PC-3 (cell line): ENCODE data around the gene LMTK2. TPM values are rescaled to one million over a fixed set of nuclear protein-coding genes. Genes with fewer than 3 reads are reported as not detected.

Experiments
- ATAC-seq: fragments of 200-7000 bp; cut with Tn5 transposase; 2 replicates; pipeline ENCODE4 v1.9.1; 2020; ENCODE audit warnings: mild to moderate bottlenecking, moderate library complexity
- BruUV-seq: library from RNA; stranded (reverse); fragments of 400-500 nt; replicated peaks from 2 replicates; lab custom pipeline; 2021; lab: Mats Ljungman, UMichigan
- CTCF ChIA-PET: fragments of 300-600 bp; sonication (Branson Sonifier 250); formaldehyde crosslinking; loops from one replicate; lab custom pipeline; 2022; ENCODE audit warnings: antibody characterized with exemption; lab: Charles Lee
- POLR2A ChIA-PET: fragments of 300-600 bp; sonication (Branson Sonifier 250); formaldehyde crosslinking; loops from one replicate; lab custom pipeline; 2022; ENCODE audit warnings: antibody characterized with exemption; ENCODE audit not compliant: unreplicated experiment; lab: Charles Lee
- DNase-seq: peaks from one replicate; pipeline ENCODE4 v3.0.0-alpha.2; 2015
- H2AFZ ChIP-seq: fragments of 300-600 bp; sonication (generic); 2 replicates; pipeline ENCODE4 v1.6.0; 2016; ENCODE audit warnings: antibody characterized with exemption, low read length
- H3F3A ChIP-seq: fragments of 300-600 bp; sonication (generic); one replicate; pipeline ENCODE4 v1.6.0; 2017; ENCODE audit warnings: antibody characterized with exemption, low read length, control low read depth, mild to moderate bottlenecking; ENCODE audit not compliant: unreplicated experiment
- H3K27ac ChIP-seq: fragments of 300-600 bp; sonication (generic); 2 replicates; pipeline ENCODE4 v1.5.1; 2016; ENCODE audit warnings: mild to moderate bottlenecking, low read length
- H3K27me3 ChIP-seq: fragments of 300-600 bp; sonication (generic); 2 replicates; pipeline ENCODE4 v1.6.1; 2016; ENCODE audit warnings: low read length, mixed read lengths
- H3K36me3 ChIP-seq: fragments of 300-600 bp; sonication (generic); 2 replicates; pipeline ENCODE4 v1.6.1; 2016; ENCODE audit warnings: low read depth, mixed run types, low read length, mixed read lengths
- H3K4me1 ChIP-seq: fragments of 300-600 bp; sonication (generic); 2 replicates; pipeline ENCODE4 v1.5.1; 2016; ENCODE audit warnings: low read length; ENCODE audit not compliant: insufficient read depth
- H3K4me2 ChIP-seq: fragments of 300-600 bp; sonication (generic); 2 replicates; pipeline ENCODE4 v1.6.0; 2016; ENCODE audit warnings: low read length
- H3K4me3 ChIP-seq: fragments of 300-600 bp; sonication (generic); 2 replicates; pipeline ENCODE4 v1.5.1; 2016; ENCODE audit warnings: mild to moderate bottlenecking, low read length, mixed read lengths
- H3K79me2 ChIP-seq: fragments of 300-600 bp; sonication (generic); 2 replicates; pipeline ENCODE4 v1.6.1; 2017; ENCODE audit warnings: low read length, mixed read lengths
- H3K9ac ChIP-seq: fragments of 300-600 bp; sonication (generic); 2 replicates; pipeline ENCODE4 v1.6.0; 2016; ENCODE audit warnings: mild to moderate bottlenecking, low read length
- H3K9me2 ChIP-seq: fragments of 300-600 bp; sonication (generic); replicated peaks from 2 replicates; pipeline ENCODE4 v1.6.1; 2016; ENCODE audit warnings: mixed run types, low read length, mixed read lengths
- H3K9me3 ChIP-seq: fragments of 300-600 bp; sonication (generic); 2 replicates; pipeline ENCODE4 v1.6.1; 2016; ENCODE audit warnings: low read length, mixed read lengths
- H4K20me1 ChIP-seq: fragments of 300-600 bp; sonication (generic); 2 replicates; pipeline ENCODE4 v1.6.1; 2016; ENCODE audit warnings: low read length, mixed read lengths
- EZH2 ChIP-seq: fragments of 300-600 bp; sonication (generic); IDR thresholded peaks from one replicate; pipeline ENCODE4 v1.6.1; 2017; ENCODE audit warnings: antibody characterized with exemption, mild to moderate bottlenecking, low read length; ENCODE audit not compliant: unreplicated experiment
- EZH2phosphoT487 ChIP-seq: fragments of 300-600 bp; sonication (generic); IDR thresholded peaks from 2 replicates; pipeline ENCODE4 v1.6.1; 2018; ENCODE audit warnings: mild to moderate bottlenecking, antibody characterized with exemption, low read length, borderline replicate concordance
- intact Hi-C: fragments of 100-400 bp; cut with micrococcal nuclease; formaldehyde crosslinking; loops from 2 replicates; pipeline ENCODE4 v1.9.0; 2023
- total RNA-seq: library from RNA; depleted of rRNA; stranded (reverse); fragments of >200 nt; gene quantifications from 2 replicates; pipeline ENCODE4 v1.2.3, GENCODE V29; 2014
- TF ChIP-seq, protein P1 (sequence below): fragments of 300-600 bp; sonication (generic); conservative IDR thresholded peaks from 2 replicates; pipeline ENCODE4 v1.5.1; 2017; ENCODE audit warnings: antibody characterized with exemption, low read depth, mild to moderate bottlenecking, low read length

Gene LMTK2
- total RNA-seq, 1 experiment from 2014 or later: 9.0 TPM

DNA sequence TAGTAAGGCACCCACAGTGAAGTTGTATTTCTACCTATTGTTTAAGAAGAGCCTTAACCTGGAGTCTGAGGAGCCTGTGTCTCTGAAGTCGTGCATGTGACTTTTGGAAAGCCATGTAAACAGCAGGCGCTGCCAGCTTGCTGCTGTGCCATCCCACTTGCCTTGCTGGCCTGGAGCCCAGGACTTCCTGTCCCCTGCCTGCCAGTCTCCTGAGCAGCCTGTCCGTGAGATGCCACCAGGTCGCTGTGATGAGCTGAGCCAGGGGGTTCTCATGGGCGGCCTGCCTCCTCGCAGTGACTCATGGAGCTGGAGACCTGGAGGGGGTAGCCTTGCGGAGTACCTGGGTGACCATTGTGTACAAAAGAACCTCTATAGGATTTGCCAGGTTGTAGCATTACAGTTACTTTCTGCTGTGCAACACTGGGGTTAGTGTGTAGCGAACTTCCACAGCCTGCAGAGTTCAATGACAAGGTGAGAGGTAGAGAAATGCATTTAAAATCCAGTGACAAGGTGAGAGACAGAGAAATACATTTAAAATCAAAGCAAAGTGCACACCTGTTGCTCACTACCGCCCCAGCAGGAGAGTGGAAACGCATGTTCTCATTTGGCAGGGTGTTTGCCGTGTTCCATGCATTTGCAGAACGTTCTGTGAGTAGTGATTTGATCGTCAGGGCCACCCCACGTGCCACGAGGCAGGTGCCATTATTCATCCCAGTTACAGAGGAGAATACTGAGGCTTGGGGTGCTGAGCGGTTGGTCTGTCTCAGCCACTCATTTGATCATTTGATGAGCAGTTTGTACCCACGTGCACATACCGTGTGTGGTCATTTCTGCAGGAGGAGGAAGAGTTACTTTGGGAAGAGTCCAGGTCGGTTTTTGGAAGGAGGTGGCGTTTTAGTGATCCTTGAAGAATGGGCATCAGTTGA is 67.9 kb downstream of the LMTK2 start:
- no TSS peak for BruUV-seq
- POLR2A ChIA-PET: no interaction called here

DNA sequence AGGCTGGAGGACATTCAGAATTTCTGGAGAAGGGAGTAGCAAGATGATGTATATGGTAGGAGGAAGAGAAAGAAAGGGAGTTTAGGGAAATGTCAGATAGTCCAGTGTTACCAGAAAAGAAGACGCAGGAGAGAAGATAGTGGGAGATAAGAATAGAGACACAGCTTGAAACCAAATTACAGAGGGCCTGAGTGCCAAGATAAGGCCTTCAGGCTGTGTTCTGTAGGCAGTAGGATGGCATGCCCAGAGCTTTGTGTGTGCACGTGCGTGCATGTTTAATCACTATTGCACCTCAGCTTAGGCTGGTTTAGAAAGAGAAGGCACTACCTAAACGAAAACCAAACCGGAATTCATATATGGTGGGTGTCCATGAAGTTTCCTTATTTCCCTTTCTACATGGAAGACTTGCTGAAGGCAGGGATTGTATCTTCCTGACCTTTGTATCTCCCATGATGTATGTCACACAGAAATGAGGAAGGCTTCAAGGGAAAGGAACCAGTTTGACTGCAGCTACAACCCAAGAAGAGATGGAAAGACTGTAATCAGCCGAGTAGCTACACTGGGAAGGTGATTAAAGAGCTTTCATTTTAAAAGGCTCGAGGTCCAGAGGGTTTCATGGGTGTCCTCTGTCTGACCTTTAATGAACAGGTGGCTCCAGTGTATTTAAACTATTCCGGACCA is 68.7 kb downstream of the LMTK2 start:
- no peak overlapping the region for H2AFZ ChIP-seq
- CTCF ChIA-PET: no interaction called here
- H3K36me3 ChIP-seq: peaks cover 3% of the 10 kb centered on the region; the same call in 1 of the 2 replicates
- H3K9me3 ChIP-seq: no peaks in the 10 kb centered on the region
- no peak overlapping the region for H3K4me2 ChIP-seq
- no peak for DNase-seq
- H3K9me2 ChIP-seq: no peaks in the 10 kb centered on the region
- H3K9ac ChIP-seq: no peak overlapping the region
- no peak for ATAC-seq
- TF ChIP-seq, protein P1, sequence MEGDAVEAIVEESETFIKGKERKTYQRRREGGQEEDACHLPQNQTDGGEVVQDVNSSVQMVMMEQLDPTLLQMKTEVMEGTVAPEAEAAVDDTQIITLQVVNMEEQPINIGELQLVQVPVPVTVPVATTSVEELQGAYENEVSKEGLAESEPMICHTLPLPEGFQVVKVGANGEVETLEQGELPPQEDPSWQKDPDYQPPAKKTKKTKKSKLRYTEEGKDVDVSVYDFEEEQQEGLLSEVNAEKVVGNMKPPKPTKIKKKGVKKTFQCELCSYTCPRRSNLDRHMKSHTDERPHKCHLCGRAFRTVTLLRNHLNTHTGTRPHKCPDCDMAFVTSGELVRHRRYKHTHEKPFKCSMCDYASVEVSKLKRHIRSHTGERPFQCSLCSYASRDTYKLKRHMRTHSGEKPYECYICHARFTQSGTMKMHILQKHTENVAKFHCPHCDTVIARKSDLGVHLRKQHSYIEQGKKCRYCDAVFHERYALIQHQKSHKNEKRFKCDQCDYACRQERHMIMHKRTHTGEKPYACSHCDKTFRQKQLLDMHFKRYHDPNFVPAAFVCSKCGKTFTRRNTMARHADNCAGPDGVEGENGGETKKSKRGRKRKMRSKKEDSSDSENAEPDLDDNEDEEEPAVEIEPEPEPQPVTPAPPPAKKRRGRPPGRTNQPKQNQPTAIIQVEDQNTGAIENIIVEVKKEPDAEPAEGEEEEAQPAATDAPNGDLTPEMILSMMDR: no peak
- TF ChIP-seq EZH2phosphoT487: no peak
- no peak for TF ChIP-seq EZH2
- no peak overlapping the region for H3K4me3 ChIP-seq
- POLR2A ChIA-PET: no interaction called here
- intact Hi-C loops: no loop called here
- no peaks in the 10 kb centered on the region for H3K79me2 ChIP-seq
- no peaks in the 10 kb centered on the region for H4K20me1 ChIP-seq
- no peak overlapping the region for H3K27ac ChIP-seq
- peaks cover 17% of the 10 kb centered on the region for H3K4me1 ChIP-seq
- BruUV-seq: TSS peak; percentile 4
- H3K27me3 ChIP-seq: no peaks in the 10 kb centered on the region
- no peaks in the 10 kb centered on the region for H3F3A ChIP-seq

More for the DNA sequence above, 67.9 kb downstream of the LMTK2 start:
- CTCF ChIA-PET: no interaction called here
- no peak overlapping the region for H3K4me3 ChIP-seq
- no peak overlapping the region for H3K9ac ChIP-seq
- no peaks in the 10 kb centered on the region for H3K9me3 ChIP-seq
- DNase-seq (no peak), ATAC-seq (no peak)
- no peaks in the 10 kb centered on the region for H3F3A ChIP-seq
- TF ChIP-seq EZH2phosphoT487: no peak
- TF ChIP-seq, protein P1: 0 out of 2 replicates have a peak, but pooled peaks have one; percentile 24
- no peak overlapping the region for H3K27ac ChIP-seq
- H3K4me2 ChIP-seq: no peak overlapping the region
- H3K27me3 ChIP-seq: no peaks in the 10 kb centered on the region
- intact Hi-C loops: no loop called here
- peaks cover 17% of the 10 kb centered on the region for H3K4me1 ChIP-seq
- peaks cover 3% of the 10 kb centered on the region; the same call in 1 of the 2 replicates for H3K36me3 ChIP-seq
- H4K20me1 ChIP-seq: no peaks in the 10 kb centered on the region
- H3K9me2 ChIP-seq: no peaks in the 10 kb centered on the region
- H3K79me2 ChIP-seq: no peaks in the 10 kb centered on the region
- H2AFZ ChIP-seq: no peak overlapping the region
